Motor neuron (in vitro differentiated cells): ENCODE data around the gene TRAPPC13. TPM values are rescaled to one million over a fixed set of nuclear protein-coding genes. Genes with fewer than 3 reads are reported as not detected.

ENCODE experiments used
- ATAC-seq, 8 experiments: fragments of 200-7000 bp; cut with Tn5 transposase; replicated peaks in 6 of 8; 2 replicates each; pipeline ENCODE4 v1.8.0; 2021; ENCODE audit warnings: mild to moderate bottlenecking in 8 of 8, moderate library complexity in 8 of 8
- H3K27ac ChIP-seq, 2 donors: fragments of 250-450 bp; sonication (Bioruptor Pico); 2 replicates each; pipeline ENCODE4 v1.9.0; 2021; ENCODE audit warnings: antibody characterized with exemption in 2 of 2, mild to moderate bottlenecking in 2 of 2, moderate library complexity in 1 of 2
- H3K4me1 ChIP-seq, 2 donors: fragments of 250-450 bp; sonication (Bioruptor Pico); replicated peaks in 1 of 2; 2 replicates each; pipeline ENCODE4 v1.6.1; 2021; ENCODE audit warnings: antibody characterized with exemption in 2 of 2, mild to moderate bottlenecking in 2 of 2, moderate library complexity in 1 of 2
- H3K4me3 ChIP-seq, 5 donors: fragments of 250-450 bp; sonication (Bioruptor Pico); 2 replicates each; pipeline ENCODE4 v1.9.0; 2021; ENCODE audit warnings: antibody characterized with exemption in 5 of 5, mild to moderate bottlenecking in 5 of 5, moderate library complexity in 4 of 5
- WGBS, 10 experiments: fragments of 450-650 bp; shearing (Covaris generic); methylation state at CpG; one replicate each; pipeline ENCODE4 v1.0.0; 2022; 5-methylcytosine and 5-hydroxymethylcytosine counted together
- in situ Hi-C, 9 experiments: fragments of 400-800 bp; cut with MboI; loops; one replicate each; pipeline ENCODE4 v1.15.0; 2021; ENCODE audit warnings: low sequenced_read_pairs in 9 of 9, low pct_unique_long_range_greater_than_20kb in 2 of 9; ENCODE audit not compliant: unreplicated experiment in 9 of 9
- total RNA-seq, 8 experiments: library from RNA; unstranded; fragments of 300-600 nt; gene quantifications; 2 replicates each; pipeline versions ENCODE4 v1.2.3 to v1.2.4, GENCODE V29; 2022

TRAPPC13 gene
- total RNA-seq, 8 experiments from 2014 or later: 23.4 to 29.7 (median 26.9) TPM

- Histone ChIP-seq H3K4me1 (no peaks in the 10 kb centered on the region), H3K4me3 (no peak overlapping the region), H3K27ac (no peak overlapping the region)
- 90 to 100% (median 98%) methylated on average over 2 to 4 of the region's 4 CpGs; no CpG with 5 or more reads in 3 of the 10 experiments for WGBS, 10 experiments
- ATAC-seq: no peak
- in situ Hi-C loops: no loop called here
Observed at GRCh38 chr5:65699338-65699737, 74.5 kb downstream of the TRAPPC13 start.

- in situ Hi-C loops: loop anchor here in 1 of 9 experiments (25.0 kb wide), 1 partner anchor 235 kb away; the partner anchor contains the start of gene ERBIN
- Histone ChIP-seq H3K4me3 (no peak overlapping the region), H3K4me1 (no peaks in the 10 kb centered on the region), H3K27ac (no peak overlapping the region)
- no peak for ATAC-seq
- WGBS, 10 experiments: 60 to 100% (median 100%) methylated on average over 1 to 3 of the region's 3 CpGs; no CpG with 5 or more reads in 1 of the 10 experiments
Observed at GRCh38 chr5:65702036-65702435, 77.2 kb downstream of the TRAPPC13 start.

- Histone ChIP-seq H3K27ac (no peak overlapping the region), H3K4me1 (no peaks in the 10 kb centered on the region), H3K4me3 (no peak overlapping the region)
- in situ Hi-C loops: loop anchor here in 1 of 9 experiments (25.0 kb wide), 1 partner anchor 233 kb away; the partner anchor contains the start of gene ERBIN
- ATAC-seq: no peak
- 55 to 100% (median 80%) methylated on average over 1 to 2 of the region's 2 CpGs; no CpG with 5 or more reads in 3 of the 10 experiments for WGBS, 10 experiments
Observed at GRCh38 chr5:65704621-65705239, 79.9 kb downstream of the TRAPPC13 start.

- no peak overlapping the region for H3K27ac ChIP-seq
- no peak overlapping the region for H3K4me3 ChIP-seq
- no peaks in the 10 kb centered on the region for H3K4me1 ChIP-seq
- in situ Hi-C loops: loop anchor here in 1 of 9 experiments (25.0 kb wide), 1 partner anchor 230 kb away; the partner anchor contains the start of gene ERBIN
- no peak for ATAC-seq
- WGBS, 10 experiments: 67 to 100% (median 95%) methylated on average over 1 to 4 of the region's 4 CpGs; no CpG with 5 or more reads in 3 of the 10 experiments
Observed at GRCh38 chr5:65707663-65708062, 82.8 kb downstream of the TRAPPC13 start.

- in situ Hi-C loops: loop anchor here in 1 of 9 experiments (25.0 kb wide), 1 partner anchor 229 kb away; the partner anchor contains the start of gene ERBIN
- Histone ChIP-seq H3K27ac (no peak overlapping the region), H3K4me3 (no peak overlapping the region), H3K4me1 (no peaks in the 10 kb centered on the region)
- WGBS, 10 experiments: 88 to 100% (median 95%) methylated on average over 2 to 4 of the region's 4 CpGs
- ATAC-seq: no peak
Observed at GRCh38 chr5:65708145-65708544, 83.3 kb downstream of the TRAPPC13 start.

Other genes starting within 250 kb of the TRAPPC13 start
- 1 to 10 TPM in 7 of 8 experiments, under 1 TPM in 1; 0.80 to 5.1 (median 3.4) TPM for gene ADAMTS6, start 143.1 kb upstream of the TRAPPC13 start, total RNA-seq
- 10 to 100 TPM in 3 of 8 experiments, 1 to 10 TPM in 5; 1.1 to 28.0 (median 5.0) TPM for gene CENPK, start 61.9 kb upstream of the TRAPPC13 start, total RNA-seq
- 10 to 100 TPM; 29.0 to 63.6 (median 40.0) TPM for gene PPWD1, start 61.7 kb upstream of the TRAPPC13 start, total RNA-seq
- gene TRIM23, start 694 bp upstream of the TRAPPC13 start, total RNA-seq: 10 to 100 TPM; 14.2 to 32.9 (median 21.5) TPM
- gene SHLD3, start within 50 bp of the TRAPPC13 start, total RNA-seq: 1 to 10 TPM; 3.0 to 8.0 (median 5.0) TPM
- gene SGTB, start 97.1 kb downstream of the TRAPPC13 start, total RNA-seq: 10 to 100 TPM in 5 of 8 experiments, 1 to 10 TPM in 3; 2.8 to 35.3 (median 13.4) TPM
- gene NLN, start 97.2 kb downstream of the TRAPPC13 start, total RNA-seq: 10 to 100 TPM in 7 of 8 experiments, 1 to 10 TPM in 1; 9.2 to 24.6 (median 21.3) TPM